CD4-positive, alpha-beta T cell treated with Interleukin-1 beta for 1 hour (primary cell): ENCODE results near the gene ANKRD31.
"Not testable (repeated sequence)": the region's sequence is repeated elsewhere in the genome, so short reads cannot be mapped to it uniquely, and the experiment has no call there.

ENCODE experiments used
- DNase-seq, 2 donors: peaks; one replicate each; pipeline ENCODE4 v3.0.0-alpha.2; 2020 to 2022

Gene ANKRD31, protein sequence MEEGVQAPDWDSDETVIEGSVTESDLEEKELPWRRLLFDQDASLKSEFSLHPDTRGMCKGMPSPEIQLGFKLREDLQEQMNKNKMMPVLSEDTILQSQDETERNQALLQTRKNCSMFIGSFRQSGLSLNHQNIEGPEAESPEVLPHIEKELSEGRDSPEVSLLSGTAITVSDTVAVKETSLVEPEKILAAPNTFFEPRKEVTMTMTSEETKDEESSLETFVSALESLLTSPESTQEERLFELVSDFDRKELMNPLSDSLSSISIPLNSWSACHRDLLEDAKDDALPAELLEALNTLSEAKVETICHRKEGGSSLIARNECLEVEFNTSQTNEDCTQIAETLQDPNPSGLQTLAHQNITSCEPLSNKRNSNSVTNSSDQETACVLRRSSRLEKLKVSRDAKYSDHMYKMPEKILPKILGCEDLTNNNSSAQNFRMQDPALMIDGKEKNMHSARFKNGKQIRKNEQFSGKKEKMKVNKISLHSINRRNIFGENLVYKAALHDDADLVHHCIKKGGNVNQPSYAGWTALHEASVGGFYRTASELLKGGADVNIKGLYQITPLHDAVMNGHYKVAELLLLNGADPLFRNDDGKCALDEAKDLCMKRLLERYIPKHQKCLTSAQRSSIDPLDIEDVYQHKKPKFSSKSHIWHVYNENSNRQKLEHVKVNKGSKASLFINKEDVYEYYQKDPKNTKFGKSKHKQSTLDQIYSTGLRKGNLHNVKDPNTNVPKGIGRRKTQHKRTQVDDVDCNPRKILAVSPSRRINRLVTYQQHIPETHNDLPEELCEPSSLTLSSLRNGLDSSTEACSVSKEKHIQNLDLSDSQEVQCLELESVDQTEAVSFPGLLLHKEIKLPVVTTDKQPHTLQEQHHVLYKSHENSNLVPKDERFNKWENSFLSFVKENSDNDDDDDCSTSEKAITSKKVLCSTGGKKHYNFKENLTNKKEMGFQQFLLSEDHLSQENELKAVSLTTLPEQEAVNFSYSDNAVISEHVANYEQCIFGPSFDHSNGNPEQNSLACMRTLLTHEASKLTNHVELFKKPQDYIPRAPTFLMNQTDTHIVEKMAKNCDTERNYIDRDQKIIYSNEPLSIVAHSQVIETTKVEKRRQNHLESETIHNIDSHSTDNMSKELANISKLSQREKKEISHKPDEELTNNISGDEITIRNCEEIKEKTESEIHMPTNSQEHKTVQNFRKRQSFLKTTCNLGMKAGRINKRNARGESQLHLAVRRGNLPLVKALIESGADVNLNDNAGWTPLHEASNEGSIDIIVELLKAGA (N-terminal part only)

DNA sequence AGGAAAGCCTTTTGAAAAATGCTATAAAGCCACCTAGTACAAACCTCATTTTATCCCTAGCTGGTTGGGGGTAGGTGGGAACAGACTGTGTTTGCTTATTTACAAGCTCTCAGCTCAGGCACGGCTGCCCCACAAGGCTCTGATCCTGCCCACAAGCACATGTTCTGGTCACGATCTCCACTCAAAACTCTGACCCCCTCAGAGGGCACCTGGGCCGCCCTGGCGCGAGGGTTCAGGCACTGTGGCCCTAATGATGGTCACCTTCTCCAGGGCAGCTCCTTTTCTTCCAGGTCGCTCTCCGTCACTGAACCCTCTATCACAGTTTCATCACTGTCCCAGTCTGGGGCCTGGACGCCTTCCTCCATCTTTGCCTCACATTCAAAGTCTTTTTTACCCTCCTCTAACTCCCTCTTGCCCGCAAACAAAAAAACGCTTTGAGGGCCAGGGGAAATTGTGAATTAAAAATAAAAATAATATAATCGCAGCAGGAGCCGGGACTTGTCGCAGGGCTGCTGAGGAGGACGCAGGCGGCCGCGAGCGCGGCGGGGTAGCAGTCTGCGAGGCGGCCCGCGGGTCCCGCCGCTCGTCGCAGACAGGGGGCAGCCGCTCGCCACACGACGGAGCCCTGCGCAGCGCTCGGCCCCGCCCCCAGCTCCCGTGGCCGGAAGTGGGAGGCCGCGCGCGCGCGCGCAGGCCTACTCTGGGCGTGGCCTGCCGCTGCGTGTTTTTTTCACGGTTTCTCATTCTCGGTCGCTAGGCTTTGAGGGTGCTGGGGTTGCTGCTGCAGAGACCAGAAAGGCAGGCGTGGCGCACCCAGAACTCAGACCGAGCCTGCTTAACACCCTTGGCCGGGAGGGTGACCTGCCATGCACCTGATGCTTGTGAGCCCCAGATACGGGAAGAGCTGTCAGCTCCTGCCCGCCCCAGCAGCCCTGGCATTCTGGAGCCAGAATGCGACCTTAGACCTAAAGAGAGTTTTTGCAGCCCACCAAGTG is at the start of gene ANKRD31:
TSS of gene ANKRD31 (minus strand) at position 557 of the 995 bp plus-strand sequence. CDS start at position 365, 192 bp downstream.
- DNase-seq, result peak; percentile 91

DNA sequence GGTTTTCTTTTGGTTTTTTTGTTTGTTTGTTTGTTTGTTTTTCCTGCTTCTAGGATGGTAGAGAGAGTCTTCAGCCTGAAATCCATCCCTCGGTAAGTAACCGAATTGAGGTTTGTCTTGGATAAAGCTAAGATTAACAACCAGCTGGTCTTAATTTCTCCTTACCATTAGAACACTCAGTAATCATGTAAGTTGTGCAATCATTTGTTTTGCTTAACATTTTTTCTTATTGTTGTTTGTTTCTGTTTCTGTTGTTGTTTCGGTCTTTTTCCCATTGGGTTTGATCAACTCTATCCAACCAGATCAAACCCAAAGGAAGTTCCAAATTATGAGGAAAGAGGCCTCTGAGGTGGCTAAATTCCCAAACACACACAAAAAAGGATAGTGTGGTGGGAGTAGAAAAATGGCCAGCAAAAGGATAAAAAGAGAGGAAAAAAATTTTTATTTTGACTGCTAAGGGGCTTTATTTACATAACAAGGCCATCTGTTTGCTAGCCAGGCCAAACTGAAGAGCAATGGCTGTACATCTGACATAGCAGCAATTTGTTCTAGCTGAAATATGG is 49.6 kb upstream of the ANKRD31 start:
- DNase-seq, result no peak

DNA sequence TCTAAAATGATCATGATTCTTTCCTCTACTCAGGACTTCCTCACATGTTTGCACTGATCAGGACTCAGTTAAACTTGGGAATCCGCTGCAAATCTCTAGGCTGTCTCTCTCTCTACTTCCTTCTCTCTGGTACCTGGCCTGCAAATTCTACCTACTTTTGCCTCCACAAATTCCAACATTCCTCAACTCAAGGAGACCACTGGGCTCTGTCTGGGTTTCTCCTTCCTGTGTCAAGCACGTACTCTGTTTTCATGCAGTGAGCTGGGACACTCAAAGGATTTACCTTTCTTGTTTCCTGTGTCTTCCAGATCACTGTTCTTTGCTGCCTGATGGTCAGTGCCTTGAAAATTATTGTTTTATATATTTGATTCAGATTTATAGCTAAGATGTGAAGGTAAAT is 45.9 kb upstream of the ANKRD31 start:
- no peak for DNase-seq

DNA sequence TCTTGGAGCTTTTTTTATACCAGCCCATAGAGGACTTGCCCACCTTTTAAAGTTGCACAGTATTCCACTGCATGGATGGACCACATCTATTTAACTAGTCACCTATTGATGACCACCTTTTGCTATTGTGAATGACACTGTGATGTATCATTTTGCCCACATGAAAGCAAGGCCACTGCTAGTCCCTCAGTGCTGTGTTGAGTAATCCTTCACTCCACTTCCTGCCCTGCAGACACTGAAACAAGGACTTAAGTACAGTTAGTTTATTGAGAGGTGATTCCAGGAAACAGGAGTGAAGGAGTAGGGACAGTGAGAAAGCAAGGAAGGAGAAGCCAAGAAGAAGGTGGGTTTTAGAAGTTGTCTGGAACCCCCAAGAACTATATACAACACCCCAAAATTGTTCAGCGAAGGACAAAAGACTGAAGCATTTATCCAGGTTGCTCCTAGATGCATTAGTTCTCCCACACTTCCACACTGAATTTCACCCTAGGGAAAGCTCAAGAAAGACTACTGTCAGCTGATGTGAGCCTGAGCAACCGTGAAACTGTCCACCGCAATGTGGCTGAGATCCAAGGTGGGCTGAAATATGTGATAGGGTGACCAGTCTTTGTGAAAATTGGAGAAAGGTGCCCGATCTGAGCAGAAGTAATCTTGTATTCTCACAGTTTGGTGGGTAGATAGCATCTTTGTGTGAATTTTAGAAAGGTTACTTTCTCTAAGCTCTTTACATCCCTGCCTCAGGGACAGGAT is 45.2 kb upstream of the ANKRD31 start:
- DNase-seq, result no peak

DNA sequence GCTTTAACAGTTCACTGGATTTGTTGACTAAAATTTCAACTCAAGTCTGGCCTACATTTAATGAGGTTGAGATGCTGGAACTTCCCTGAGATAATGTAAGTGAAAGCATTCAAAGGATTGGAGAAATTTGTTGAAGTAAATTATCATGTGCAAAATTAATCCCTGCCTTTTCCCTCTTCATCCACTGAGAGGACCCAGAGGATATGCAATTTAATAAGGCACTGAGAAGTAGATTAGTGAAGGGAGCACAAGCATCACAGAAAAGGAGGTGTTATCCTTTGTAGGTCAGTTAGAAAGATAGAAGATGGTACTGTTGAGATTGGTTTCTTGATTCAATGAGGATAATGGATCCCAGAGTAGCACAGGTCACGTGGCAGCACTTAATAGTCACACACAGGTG is 42.6 kb upstream of the ANKRD31 start:
- DNase-seq, result no peak

DNA sequence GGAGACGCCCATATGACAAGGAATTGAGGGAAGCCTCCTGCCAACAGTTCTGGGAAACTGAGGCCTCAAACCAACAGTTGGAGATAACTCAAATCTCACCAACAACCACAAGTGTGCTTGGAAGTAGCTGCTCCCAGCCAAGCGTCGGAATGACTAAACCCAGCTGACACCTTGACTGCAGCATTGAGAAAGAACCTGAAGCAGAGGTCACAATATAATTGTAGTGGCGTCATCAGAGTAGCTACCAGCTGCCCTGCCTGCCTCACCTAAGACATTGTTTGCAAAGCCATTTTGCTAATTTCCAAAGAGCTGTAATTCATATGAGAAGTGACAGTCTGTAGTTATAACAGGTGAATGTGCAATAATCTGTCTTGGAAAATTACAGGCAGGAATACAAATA is 40.8 kb upstream of the ANKRD31 start:
- no peak for DNase-seq

DNA sequence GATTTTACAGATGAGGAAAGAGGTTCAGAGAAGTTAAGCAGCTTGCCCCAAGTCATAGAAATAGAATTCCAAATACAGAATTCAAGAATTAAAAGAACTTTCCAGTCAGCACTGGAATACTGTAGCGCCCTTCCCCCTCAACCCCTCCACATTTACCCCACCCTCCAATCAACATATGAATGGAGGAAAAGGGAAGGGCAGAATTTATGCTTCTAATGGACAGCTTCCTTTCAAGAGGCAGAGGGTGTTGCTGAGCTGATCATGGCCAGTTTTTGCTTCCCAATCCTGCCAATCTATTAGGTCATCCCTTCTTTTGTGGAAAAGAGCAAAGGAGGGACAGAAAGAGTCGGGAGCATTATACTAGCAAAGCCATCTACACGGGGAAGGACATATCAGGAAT is 39.1 kb upstream of the ANKRD31 start:
- DNase-seq, result no peak

DNA sequence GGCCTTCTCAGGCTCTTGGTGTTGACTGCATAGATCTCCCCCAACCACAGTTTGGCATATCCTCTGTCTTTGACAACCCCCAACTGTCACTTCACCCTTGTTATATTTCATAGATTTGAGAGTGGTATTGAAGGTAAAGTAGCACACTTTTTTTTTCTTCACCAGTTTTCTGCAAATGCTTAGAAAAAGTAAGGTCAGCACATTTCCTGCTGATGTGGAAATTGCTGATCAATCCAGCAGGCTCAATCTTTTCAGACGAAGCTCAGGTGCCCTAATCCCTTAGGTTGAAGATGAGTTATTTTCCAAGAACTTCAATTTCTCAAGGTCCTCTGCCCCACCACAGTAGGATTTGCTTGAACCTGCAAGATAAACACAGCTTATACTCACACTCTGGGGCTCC is 38.5 kb upstream of the ANKRD31 start:
- DNase-seq, result no peak

DNA sequence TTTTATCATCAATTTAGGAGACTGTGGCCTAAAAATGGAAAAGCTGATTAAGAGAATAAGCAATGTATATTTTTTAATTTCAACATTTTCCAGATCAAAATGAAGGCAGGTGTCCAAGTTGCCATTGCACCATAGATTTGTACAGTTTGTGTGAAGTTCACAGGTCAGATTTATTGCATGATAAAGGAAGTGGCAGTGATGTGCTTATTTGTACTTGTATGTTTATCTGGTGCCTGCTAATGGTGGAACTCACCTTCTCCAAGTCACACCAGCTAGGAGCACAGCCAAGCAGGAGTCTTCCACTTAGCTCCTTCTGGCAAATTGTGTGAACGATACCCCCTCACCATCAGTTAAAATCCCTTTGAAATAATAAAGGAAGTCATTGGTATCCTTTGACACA is 37.8 kb upstream of the ANKRD31 start:
- no peak for DNase-seq

DNA sequence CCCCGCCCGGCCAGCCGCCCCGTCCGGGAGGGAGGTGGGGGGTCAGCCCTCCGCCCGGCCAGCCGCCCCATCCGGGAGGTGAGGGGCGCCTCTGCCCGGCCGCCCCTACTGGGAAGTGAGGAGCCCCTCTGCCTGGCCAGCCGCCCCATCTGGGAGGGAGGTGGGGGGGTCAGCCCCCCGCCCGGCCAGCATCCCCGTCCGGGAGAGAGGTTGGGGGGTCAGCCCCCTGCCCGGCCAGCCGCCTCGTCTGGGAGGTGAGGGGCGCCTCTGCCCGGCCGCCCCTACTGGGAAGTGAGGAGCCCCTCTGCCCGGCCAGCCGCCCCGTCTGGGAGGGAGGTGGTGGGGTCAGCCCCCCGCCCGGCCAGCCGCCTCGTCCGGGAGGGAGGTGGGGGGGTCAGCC is 33.9 kb upstream of the ANKRD31 start:
- DNase-seq, result not testable (repeated sequence)

DNA sequence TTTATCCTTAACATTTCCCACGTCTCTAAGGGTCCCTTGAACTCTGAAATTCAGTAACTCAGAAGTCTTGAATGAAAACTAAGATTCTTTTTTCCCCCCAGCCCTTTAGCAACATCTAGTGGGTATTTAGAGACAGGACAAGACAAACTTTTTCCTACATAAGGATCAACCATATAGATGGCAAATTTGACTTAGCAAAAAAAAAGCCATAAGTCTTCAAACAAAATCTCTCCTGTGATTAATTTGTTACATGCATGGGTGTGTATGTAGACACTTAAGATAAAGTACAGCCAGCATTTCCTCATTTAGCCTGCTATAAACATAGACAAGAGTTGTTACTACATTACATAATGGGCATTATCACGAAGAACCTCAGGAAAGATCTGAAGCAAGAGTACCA is 29.1 kb upstream of the ANKRD31 start:
- peak in 1 of 2 donors; percentile 52 for DNase-seq

DNA sequence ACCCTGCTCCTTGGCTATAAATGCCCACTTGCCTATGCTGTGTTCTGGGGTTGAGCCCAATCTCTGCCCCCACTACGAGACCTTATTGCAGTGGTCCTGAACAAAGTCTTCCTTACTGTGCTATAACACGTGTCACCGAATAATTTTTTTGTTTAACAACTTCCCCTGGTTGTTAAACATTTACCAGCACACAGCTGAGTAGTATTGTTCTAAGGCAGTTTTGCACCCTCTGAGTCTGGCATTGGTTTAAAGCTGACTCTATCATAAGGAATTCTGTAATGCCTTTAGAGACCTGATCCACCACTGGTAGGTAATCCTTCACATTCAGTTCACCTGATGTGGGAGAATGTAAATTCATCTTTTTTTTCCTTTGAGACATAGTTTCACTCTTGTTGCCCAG is 25.6 kb upstream of the ANKRD31 start:
- DNase-seq, result no peak

DNA sequence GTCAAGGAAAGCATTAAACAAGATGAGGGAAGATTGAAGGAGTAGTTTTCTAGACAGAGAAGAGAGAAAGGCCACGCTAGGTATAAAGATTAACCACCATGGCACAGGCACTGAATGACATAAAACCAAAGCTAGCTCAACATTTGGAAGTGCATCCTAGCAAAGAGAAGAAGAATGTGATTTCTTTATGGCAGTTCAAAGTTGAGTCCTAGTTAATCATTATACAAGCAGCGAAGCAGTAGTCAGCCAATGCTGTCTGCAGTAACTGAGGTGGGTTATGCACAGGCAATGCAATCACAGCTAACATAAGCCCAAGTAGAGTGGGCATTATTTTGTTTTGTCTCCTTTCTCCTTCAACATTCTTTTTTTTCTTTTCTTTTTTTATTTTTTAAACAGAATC is 24.0 kb upstream of the ANKRD31 start:
- DNase-seq, result no peak

DNA sequence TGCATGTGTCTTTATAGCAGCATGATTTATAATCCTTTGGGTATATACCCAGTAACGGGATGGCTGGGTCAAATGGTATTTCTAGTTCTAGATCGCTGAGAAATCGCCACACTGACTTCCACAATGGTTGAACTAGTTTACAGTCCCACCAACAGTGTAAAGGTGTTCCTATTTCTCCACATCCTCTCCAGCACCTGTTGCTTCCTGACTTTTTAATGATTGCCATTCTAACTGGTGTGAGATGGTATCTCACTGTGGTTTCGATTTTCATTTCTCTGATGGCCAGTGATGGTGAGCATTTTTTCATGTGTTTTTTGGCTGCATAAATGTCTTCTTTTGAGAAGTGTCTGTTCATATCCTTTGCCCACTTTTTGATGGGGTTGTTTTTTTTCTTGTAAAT is 13.8 kb upstream of the ANKRD31 start:
- DNase-seq, result not testable (repeated sequence)

DNA sequence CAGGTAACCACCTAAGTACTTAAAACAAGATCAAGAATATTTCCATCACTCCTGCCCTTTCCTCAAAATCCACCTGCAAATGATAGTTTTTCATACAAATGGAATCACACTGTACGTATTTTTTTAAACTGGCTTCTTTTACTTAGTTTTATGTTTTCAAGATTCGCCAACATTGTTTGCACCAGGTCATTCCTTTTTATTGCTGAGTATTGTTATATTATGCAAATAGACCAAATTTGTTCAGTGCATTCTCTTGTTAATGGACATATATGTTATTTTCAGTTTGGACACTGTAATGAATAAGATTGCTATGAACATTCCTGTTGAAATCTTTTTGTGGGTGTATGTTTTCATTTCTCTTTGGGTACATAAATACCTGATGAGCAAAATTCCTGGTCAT is 8.3 kb upstream of the ANKRD31 start:
- no peak for DNase-seq

DNA sequence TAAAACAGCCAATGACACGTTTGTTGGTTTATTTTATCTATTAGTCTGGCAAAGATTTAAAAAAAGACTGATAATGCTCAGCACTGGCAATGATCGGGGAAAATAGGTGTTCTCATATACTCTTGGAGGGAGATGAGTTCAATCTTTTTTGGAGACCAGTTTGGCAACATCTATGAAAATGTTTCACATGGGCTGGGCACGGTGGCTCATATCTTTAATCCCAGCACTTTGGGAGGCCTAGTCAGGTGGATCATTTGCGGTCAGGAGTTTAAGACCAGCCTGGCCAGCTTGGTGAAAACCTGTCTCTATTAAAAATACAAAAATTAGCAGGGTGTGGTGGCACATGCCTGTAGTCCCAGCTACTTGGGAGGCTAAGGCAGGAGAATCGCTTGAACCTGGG is 6.8 kb upstream of the ANKRD31 start:
- DNase-seq, result no peak

DNA sequence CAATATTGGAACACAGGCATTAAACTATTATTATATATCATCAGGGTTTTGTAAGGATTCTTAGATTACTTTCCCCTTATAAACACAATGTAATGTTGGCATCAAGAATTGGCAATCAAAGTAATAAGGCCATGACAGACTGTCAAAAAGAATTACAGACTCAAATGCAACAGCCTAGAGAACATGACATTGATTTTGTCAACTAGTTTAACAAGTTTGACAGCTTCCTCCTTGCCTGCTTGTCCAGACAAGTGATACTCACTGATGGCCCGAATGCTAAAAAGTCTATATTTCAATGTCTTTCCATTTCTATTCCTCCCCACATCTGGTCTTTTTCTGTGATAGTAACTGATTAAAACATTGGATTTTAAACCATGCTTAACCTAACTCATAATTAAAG is 6.4 kb upstream of the ANKRD31 start:
- DNase-seq, result no peak

DNA sequence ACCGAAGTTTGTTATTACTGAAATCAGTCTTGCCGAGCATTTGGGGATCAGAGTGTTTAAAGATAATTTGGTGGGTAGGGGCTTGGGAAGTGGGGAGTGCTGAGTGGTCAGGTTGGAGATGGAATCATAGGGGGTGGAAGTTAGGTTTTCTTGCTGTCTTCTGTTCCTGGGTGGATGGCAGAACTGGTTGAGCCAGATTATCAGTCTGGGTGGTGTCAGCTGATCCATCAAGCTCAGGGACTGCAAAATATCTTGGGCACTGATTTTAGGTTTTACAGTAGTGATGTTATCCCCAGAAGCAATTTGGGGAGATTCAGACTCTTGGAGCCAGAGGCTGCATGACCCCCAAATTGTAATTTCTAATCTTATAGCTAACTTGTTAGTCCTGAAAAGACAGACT is 5.4 kb upstream of the ANKRD31 start:
- no peak for DNase-seq

DNA sequence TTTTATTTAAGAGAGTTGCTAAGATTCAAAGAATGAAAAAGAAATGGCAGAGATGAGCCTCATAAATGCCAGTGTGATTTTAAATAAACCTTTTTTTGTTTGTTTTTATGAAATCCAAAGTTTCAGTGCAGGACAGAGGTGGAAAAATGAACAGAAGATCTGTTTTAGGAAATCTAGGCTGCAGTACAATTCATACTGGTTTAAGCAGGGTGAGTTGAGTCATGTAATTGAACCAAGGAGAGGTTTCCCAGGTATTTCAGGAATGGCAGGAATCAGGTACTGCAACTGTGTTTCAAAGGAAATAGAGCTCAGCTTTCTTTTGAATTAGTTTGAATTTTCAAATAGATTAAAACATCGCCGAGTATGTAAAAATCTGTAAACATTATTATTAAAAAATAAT is 3.0 kb upstream of the ANKRD31 start:
- DNase-seq, result no peak

DNA sequence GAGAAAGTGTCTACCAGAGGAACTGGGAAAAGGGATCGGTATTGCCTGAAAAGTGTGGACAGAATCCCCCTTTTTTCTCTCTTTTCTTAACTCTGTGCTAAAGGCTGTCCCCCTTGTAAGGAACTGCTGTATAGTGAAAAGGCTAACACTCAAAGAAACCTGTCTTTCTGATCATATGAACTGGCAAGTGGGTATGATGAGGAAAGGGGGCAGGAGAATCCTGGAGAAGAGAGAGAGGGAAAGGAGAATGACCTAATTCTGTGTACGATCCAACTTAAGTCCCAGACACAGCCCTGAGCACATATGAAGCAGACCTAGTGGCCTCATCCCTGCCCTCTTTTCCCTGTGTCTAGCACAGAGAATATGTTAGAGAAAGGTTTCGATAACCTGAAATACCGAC is 967 bp downstream of the ANKRD31 start:
- DNase-seq, result no peak

DNA sequence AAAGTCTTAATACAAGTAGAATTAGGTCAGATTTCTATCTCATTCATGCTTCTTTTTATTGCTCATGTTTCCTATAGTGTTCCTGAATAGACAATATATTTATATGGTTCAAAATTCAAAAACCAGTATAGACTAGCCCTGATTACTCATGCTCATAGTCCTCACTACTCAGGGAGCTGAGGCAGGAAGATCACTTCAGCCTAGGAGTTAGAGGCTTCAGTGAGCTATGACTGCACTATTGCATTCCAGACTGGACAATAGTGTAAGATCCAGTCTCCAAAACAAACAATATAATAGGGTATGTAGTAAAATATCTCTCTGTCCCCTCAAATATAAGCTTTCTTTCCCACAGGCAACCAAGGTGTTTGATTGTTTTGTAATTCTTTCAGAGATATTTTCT is 2.4 kb downstream of the ANKRD31 start:
- no peak for DNase-seq
